ENCODE results near the gene UBE4A.
"Not testable (repeated sequence)": the region's sequence is repeated elsewhere in the genome, so short reads cannot be mapped to it uniquely, and the experiment has no call there.

Gene UBE4A

GRCh38 chr11:118370774-118371173, 11.4 kb downstream of the UBE4A start:
- peaks cover 100% of the 10 kb centered on the region for H3K36me3 Mint-ChIP-seq
- no peak for DNase-seq (ENCODE audit: low spot score in 2 of 2)
- H3K27ac Mint-ChIP-seq: no peak overlapping the region
- H3K4me1 Mint-ChIP-seq: peaks cover 2% of the 10 kb centered on the region
- no peak for ATAC-seq
- no peaks in the 10 kb centered on the region for H3K9me3 Mint-ChIP-seq
- no peak overlapping the region for H3K4me3 Mint-ChIP-seq

- ATAC-seq (no peak), DNase-seq (ENCODE audit: low spot score in 2 of 2) (no peak)
- Mint-ChIP-seq H3K27ac (no peak overlapping the region), H3K4me3 (no peak overlapping the region), H3K4me1 (peaks cover 6% of the 10 kb centered on the region), H3K36me3 (peaks cover 100% of the 10 kb centered on the region), H3K9me3 (no peaks in the 10 kb centered on the region)
These were observed 13.9 kb downstream of the UBE4A start for GRCh38 chr11:118373263-118373662.

GRCh38 chr11:118373871-118374270, 14.5 kb downstream of the UBE4A start:
- H3K36me3 Mint-ChIP-seq: peaks cover 100% of the 10 kb centered on the region
- H3K27ac Mint-ChIP-seq: no peak overlapping the region
- DNase-seq (ENCODE audit: low spot score in 2 of 2) (no peak), ATAC-seq (no peak)
- H3K4me1 Mint-ChIP-seq: peaks cover 6% of the 10 kb centered on the region
- H3K4me3 Mint-ChIP-seq: no peak overlapping the region
- no peaks in the 10 kb centered on the region for H3K9me3 Mint-ChIP-seq

GRCh38 chr11:118374729-118375128, 15.3 kb downstream of the UBE4A start:
- Mint-ChIP-seq H3K9me3 (no peaks in the 10 kb centered on the region), H3K4me1 (peaks cover 6% of the 10 kb centered on the region), H3K36me3 (peaks cover 100% of the 10 kb centered on the region), H3K27ac (no peak overlapping the region), H3K4me3 (no peak overlapping the region)
- DNase-seq (ENCODE audit: low spot score in 2 of 2): no peak
- ATAC-seq: no peak

- ATAC-seq (no peak), DNase-seq (ENCODE audit: low spot score in 2 of 2) (no peak)
- Mint-ChIP-seq H3K4me3 (no peak overlapping the region), H3K36me3 (peaks cover 100% of the 10 kb centered on the region), H3K27ac (peak overlapping the region; percentile 63), H3K4me1 (peaks cover 6% of the 10 kb centered on the region), H3K9me3 (no peaks in the 10 kb centered on the region)
These were observed 16.6 kb downstream of the UBE4A start for GRCh38 chr11:118375978-118376377.

GRCh38 chr11:118379497-118379896, 20.1 kb downstream of the UBE4A start:
- no peaks in the 10 kb centered on the region for H3K9me3 Mint-ChIP-seq
- peaks cover 6% of the 10 kb centered on the region for H3K4me1 Mint-ChIP-seq
- ATAC-seq: no peak
- H3K27ac Mint-ChIP-seq: peak overlapping the region; percentile 56
- no peak for DNase-seq (ENCODE audit: low spot score in 2 of 2)
- H3K36me3 Mint-ChIP-seq: peaks cover 100% of the 10 kb centered on the region
- H3K4me3 Mint-ChIP-seq: no peak overlapping the region

GRCh38 chr11:118380571-118380970, 21.2 kb downstream of the UBE4A start:
- Mint-ChIP-seq H3K4me3 (no peak overlapping the region), H3K27ac (no peak overlapping the region), H3K9me3 (no peaks in the 10 kb centered on the region), H3K36me3 (peaks cover 100% of the 10 kb centered on the region), H3K4me1 (peaks cover 6% of the 10 kb centered on the region)
- no peak for ATAC-seq
- no peak for DNase-seq (ENCODE audit: low spot score in 2 of 2)

- H3K4me3 Mint-ChIP-seq: no peak overlapping the region
- ATAC-seq: no peak
- H3K27ac Mint-ChIP-seq: no peak overlapping the region
- H3K9me3 Mint-ChIP-seq: no peaks in the 10 kb centered on the region
- DNase-seq (ENCODE audit: low spot score in 2 of 2): no peak
- H3K4me1 Mint-ChIP-seq: no peaks in the 10 kb centered on the region
- peaks cover 100% of the 10 kb centered on the region for H3K36me3 Mint-ChIP-seq
These were observed 23.6 kb downstream of the UBE4A start for GRCh38 chr11:118382954-118383353.

GRCh38 chr11:118383657-118384056, 24.3 kb downstream of the UBE4A start:
- DNase-seq (ENCODE audit: low spot score in 2 of 2): no peak
- Mint-ChIP-seq H3K4me3 (no peak overlapping the region), H3K9me3 (no peaks in the 10 kb centered on the region), H3K4me1 (no peaks in the 10 kb centered on the region), H3K27ac (no peak overlapping the region), H3K36me3 (peaks cover 100% of the 10 kb centered on the region)
- no peak for ATAC-seq

- H3K9me3 Mint-ChIP-seq: no peaks in the 10 kb centered on the region
- peaks cover 36% of the 10 kb centered on the region for H3K4me1 Mint-ChIP-seq
- peak in 1 of 2 donors; percentile 61 for DNase-seq (ENCODE audit: low spot score in 2 of 2)
- H3K4me3 Mint-ChIP-seq: peak overlapping the region; percentile 57
- H3K27ac Mint-ChIP-seq: peak overlapping the region; percentile 85
- ATAC-seq: peak; percentile 68
- peaks cover 91% of the 10 kb centered on the region for H3K36me3 Mint-ChIP-seq
These were observed 36.7 kb downstream of the UBE4A start for GRCh38 chr11:118396097-118396501.

- ATAC-seq (no peak), DNase-seq (ENCODE audit: low spot score in 2 of 2) (no peak)
- H3K4me3 Mint-ChIP-seq: no peak overlapping the region
- H3K4me1 Mint-ChIP-seq: peaks cover 48% of the 10 kb centered on the region
- no peaks in the 10 kb centered on the region for H3K9me3 Mint-ChIP-seq
- peak overlapping the region; percentile 85 for H3K27ac Mint-ChIP-seq
- H3K36me3 Mint-ChIP-seq: peaks cover 91% of the 10 kb centered on the region
These were observed 38.0 kb downstream of the UBE4A start for GRCh38 chr11:118397448-118397847.

GRCh38 chr11:118398791-118399559, 39.6 kb downstream of the UBE4A start:
- peak overlapping the region; percentile 98 for H3K4me3 Mint-ChIP-seq
- ATAC-seq (peak; percentile 82), DNase-seq (ENCODE audit: low spot score in 2 of 2) (peak in 1 of 2 donors; percentile 57)
- H3K27ac Mint-ChIP-seq: peak overlapping the region; percentile 100
- no peaks in the 10 kb centered on the region for H3K9me3 Mint-ChIP-seq
- peaks cover 91% of the 10 kb centered on the region for H3K36me3 Mint-ChIP-seq
- H3K4me1 Mint-ChIP-seq: peaks cover 56% of the 10 kb centered on the region

GRCh38 chr11:118401151-118401879, 41.9 kb downstream of the UBE4A start, which contains the start of gene ATP5MG:
ATP5MG (plus strand) TSS chr11:118401606; CDS start chr11:118401666, 60 bp downstream.
- H3K9me3 Mint-ChIP-seq: no peaks in the 10 kb centered on the region
- peaks cover 89% of the 10 kb centered on the region for H3K36me3 Mint-ChIP-seq
- peak within 1 kb of the TSS; percentile 100 for H3K27ac Mint-ChIP-seq
- ATAC-seq (peak; percentile 78), DNase-seq (ENCODE audit: low spot score in 2 of 2) (peak; percentile 82 to 95)
- H3K4me3 Mint-ChIP-seq: peak within 1 kb of the TSS; percentile 98
- H3K4me1 Mint-ChIP-seq: peaks cover 67% of the 10 kb centered on the region

- H3K4me1 Mint-ChIP-seq: peaks cover 67% of the 10 kb centered on the region
- peaks cover 89% of the 10 kb centered on the region for H3K36me3 Mint-ChIP-seq
- no peaks in the 10 kb centered on the region for H3K9me3 Mint-ChIP-seq
- peak; percentile 19 for ATAC-seq
- H3K27ac Mint-ChIP-seq: peak overlapping the region; percentile 100
- no peak for DNase-seq (ENCODE audit: low spot score in 2 of 2)
- H3K4me3 Mint-ChIP-seq: peak overlapping the region; percentile 98
These were observed 42.6 kb downstream of the UBE4A start for GRCh38 chr11:118401880-118402590.

- not testable (repeated sequence) for ATAC-seq; H3K9me3 Mint-ChIP-seq; DNase-seq (ENCODE audit: low spot score in 2 of 2)
- Mint-ChIP-seq H3K4me1 (peaks cover 68% of the 10 kb centered on the region), H3K36me3 (peaks cover 91% of the 10 kb centered on the region), H3K4me3 (peak overlapping the region; percentile 98), H3K27ac (peak overlapping the region; percentile 100)
These were observed 43.2 kb downstream of the UBE4A start for GRCh38 chr11:118402594-118402993.

Data from stimulated activated effector memory CD8-positive, alpha-beta T cell treated with anti-CD3 and anti-CD28 coated beads, Interleukin-12 subunit alpha, Interleukin-12 subunit beta, amount 100 ng/mL, for 72 hours (primary cell).